B cell (primary cell): ENCODE data around the gene HSD17B4. TPM values are rescaled to one million over a fixed set of nuclear protein-coding genes. Genes with fewer than 3 reads are reported as not detected.
"Not testable (repeated sequence)": the region's sequence is repeated elsewhere in the genome, so short reads cannot be mapped to it uniquely, and the experiment has no call there.

ENCODE experiments used
- ATAC-seq: fragments of 200-7000 bp; cut with Tn5 transposase; one replicate; pipeline ENCODE4 v1.10.0; 2021; ENCODE audit warnings: low read depth, mild to moderate bottlenecking, moderate number of reproducible peaks, moderate library complexity
- CTCF ChIA-PET: fragments of 350-600 bp; sonication (Branson Sonifier 250); formaldehyde crosslinking; loops from one replicate; lab custom pipeline; 2021; ENCODE audit warnings: antibody characterized with exemption, inconsistent platforms; lab: Charles Lee
- POLR2A ChIA-PET: fragments of 350-600 bp; sonication (Branson Sonifier 250); formaldehyde crosslinking; loops from one replicate; lab custom pipeline; 2021; ENCODE audit warnings: antibody characterized with exemption; lab: Charles Lee
- DNase-seq: peaks from one replicate; pipeline ENCODE4 v3.0.0; 2013
- H2AFZ ChIP-seq: 2 replicates; pipeline ENCODE4 v1.6.1; 2012; ENCODE audit warnings: mild to moderate bottlenecking, low read depth, low read length; ENCODE audit not compliant: insufficient read depth, poor library complexity, severe bottlenecking
- H3K27ac ChIP-seq, 2 donors: 1 replicate in 1 of 2; 2 replicates in 1 of 2; pipeline ENCODE4 v1.5.1; 2012 to 2013; ENCODE audit warnings: low read length in 2 of 2, mild to moderate bottlenecking in 2 of 2, moderate library complexity in 1 of 2
- H3K27me3 ChIP-seq, 4 experiments: fragments of 200-600 bp in 1 of 4; sonication (generic) in 1 of 4; replicated peaks in 1 of 4; 1 replicate in 2 of 4; 2 replicates in 2 of 4; pipeline versions ENCODE4 v1.6.1 to v1.7.0; 2013 to 2016; ENCODE audit warnings: low read length in 3 of 4, mild to moderate bottlenecking in 2 of 4, mixed read lengths in 1 of 4, moderate library complexity in 1 of 4; ENCODE audit not compliant: insufficient read depth in 4 of 4, control insufficient read depth in 3 of 4; ENCODE audit errors: control extremely low read depth in 1 of 4
- H3K36me3 ChIP-seq, 2 experiments: replicated peaks in 1 of 2; 1 replicate in 1 of 2; 2 replicates in 1 of 2; pipeline versions ENCODE4 v1.6.1 to v1.7.1; 2013; ENCODE audit warnings: low read length in 1 of 2; ENCODE audit not compliant: insufficient read depth in 2 of 2, control insufficient read depth in 1 of 2; ENCODE audit errors: control extremely low read depth in 1 of 2, extremely low read depth in 1 of 2
- H3K4me1 ChIP-seq, 2 donors: fragments of 200-600 bp in 1 of 2; sonication (generic) in 1 of 2; 1 replicate in 1 of 2; 2 replicates in 1 of 2; pipeline versions ENCODE4 v1.5.1 to v1.6.1; 2013 to 2017; ENCODE audit warnings: low read length in 2 of 2; ENCODE audit not compliant: control insufficient read depth in 2 of 2, insufficient read depth in 2 of 2
- H3K4me2 ChIP-seq: replicated peaks from 2 replicates; pipeline ENCODE3; 2012; ENCODE audit warnings: mild to moderate bottlenecking, low read depth, low read length; ENCODE audit not compliant: poor library complexity, severe bottlenecking
- H3K4me3 ChIP-seq, 5 experiments: fragments of 200-600 bp in 1 of 5; sonication (generic) in 1 of 5; 1 replicate in 3 of 5; 2 replicates in 2 of 5; pipeline versions ENCODE4 v1.5.1 to v1.7.0; 2011 to 2016; ENCODE audit warnings: low read length in 4 of 5, mild to moderate bottlenecking in 4 of 5, low read depth in 2 of 5, control low read depth in 1 of 5, moderate library complexity in 1 of 5; ENCODE audit not compliant: insufficient read depth in 1 of 5; ENCODE audit errors: control extremely low read depth in 1 of 5, extremely low read depth in 1 of 5
- H3K79me2 ChIP-seq: fragments of 200-600 bp; sonication (generic); one replicate; pipeline ENCODE4 v1.6.0; 2016; ENCODE audit warnings: low read length; ENCODE audit not compliant: control insufficient read depth, insufficient read depth
- H3K9ac ChIP-seq: fragments of 200-600 bp; sonication (generic); 2 replicates; pipeline ENCODE4 v1.6.1; 2017; ENCODE audit warnings: mild to moderate bottlenecking, low read length, moderate library complexity
- H3K9me3 ChIP-seq, 3 donors: one replicate each; pipeline versions ENCODE4 v1.6.1 to v1.7.1; 2013; ENCODE audit warnings: low read length in 2 of 3; ENCODE audit not compliant: control insufficient read depth in 2 of 3, insufficient read depth in 1 of 3; ENCODE audit errors: control extremely low read depth in 1 of 3
- H4K20me1 ChIP-seq: 2 replicates; pipeline ENCODE4 v1.6.0; 2012; ENCODE audit warnings: mild to moderate bottlenecking, low read length; ENCODE audit not compliant: insufficient read depth, control insufficient read depth, poor library complexity, severe bottlenecking
- H3K27ac Mint-ChIP-seq: one replicate; pipeline ENCODE4 v1.8.0; 2021; ENCODE audit warnings: mixed read lengths
- H3K27me3 Mint-ChIP-seq: one replicate; pipeline ENCODE4 v1.8.0; 2021; ENCODE audit warnings: mixed read lengths
- H3K4me1 Mint-ChIP-seq: one replicate; pipeline ENCODE4 v1.8.0; 2021; ENCODE audit warnings: mixed read lengths
- H3K4me3 Mint-ChIP-seq: one replicate; pipeline ENCODE4 v1.8.0; 2021; ENCODE audit warnings: mixed read lengths
- H3K9me3 Mint-ChIP-seq: one replicate; pipeline ENCODE4 v1.8.0; 2022; ENCODE audit warnings: mixed read lengths; ENCODE audit not compliant: insufficient read depth
- EZH2 ChIP-seq: IDR thresholded peaks from 2 replicates; pipeline ENCODE4 v1.6.1; 2012; ENCODE audit warnings: borderline replicate concordance, low read depth, mild to moderate bottlenecking, moderate library complexity, low read length; ENCODE audit not compliant: insufficient read depth, poor library complexity, severe bottlenecking
- WGBS: methylation state at CpG from one replicate; pipeline ENCODE4 v1.1.5; 2013; ENCODE audit warnings: missing lambda C conversion rate; ENCODE audit not compliant: insufficient coverage; 5-methylcytosine and 5-hydroxymethylcytosine counted together
- intact Hi-C: fragments of 100-400 bp; cut with micrococcal nuclease; formaldehyde crosslinking; loops from one replicate; pipeline ENCODE4 v1.10.0; 2022
- polyA plus RNA-seq: library from polyadenylated mRNA; depleted of rRNA; stranded (reverse); fragments of >200 nt; gene quantifications from 2 replicates; pipeline ENCODE4 v1.2.3, GENCODE V29; 2012
- total RNA-seq, 2 donors: library from RNA; stranded (reverse); fragments of 120-200 nt in 1 of 2; gene quantifications; 1 replicate in 1 of 2; 2 replicates in 1 of 2; pipeline versions ENCODE4 v1.2.3 to v1.2.4, GENCODE V29; 2013 to 2022
- TF ChIP-seq, protein P1 (sequence below): fragments of 200-600 bp; IDR thresholded peaks from one replicate; pipeline ENCODE4 v1.8.0; 2022; ENCODE audit warnings: antibody characterized with exemption, mild to moderate bottlenecking

HSD17B4 gene
- total and polyA plus RNA-seq, 2 donors (not counting 1 experiment from before 2014, with no cell fraction given): 114 to 125 TPM

- Histone ChIP-seq H3K9ac (no peak overlapping the region), H4K20me1 (no peaks in the 10 kb centered on the region), H3K4me2 (no peak overlapping the region), H3K4me1 (no peaks in the 10 kb centered on the region), H3K36me3 (peaks cover 9 to 66% of the 10 kb centered on the region in 2 experiments), H3K79me2 (no peaks in the 10 kb centered on the region), H3K27ac (no peak overlapping the region), H3K4me3 (no peak overlapping the region), H3K27me3 (no peaks in the 10 kb centered on the region), H2AFZ (no peak overlapping the region), H3K9me3 (peaks cover 0 to 9% (median 5%) of the 10 kb centered on the region in 3 donors)
- H3K4me1 Mint-ChIP-seq: no peaks in the 10 kb centered on the region
- ChIA-PET CTCF (no interaction called here), POLR2A (no interaction called here)
- no peaks in the 10 kb centered on the region for H3K27me3 Mint-ChIP-seq
- WGBS: no CpG with 5 or more reads among the region's 2 CpGs
- H3K27ac Mint-ChIP-seq: no peak overlapping the region
- peaks cover 2% of the 10 kb centered on the region for H3K9me3 Mint-ChIP-seq
- intact Hi-C loops: no loop called here
- TF ChIP-seq, protein P1, sequence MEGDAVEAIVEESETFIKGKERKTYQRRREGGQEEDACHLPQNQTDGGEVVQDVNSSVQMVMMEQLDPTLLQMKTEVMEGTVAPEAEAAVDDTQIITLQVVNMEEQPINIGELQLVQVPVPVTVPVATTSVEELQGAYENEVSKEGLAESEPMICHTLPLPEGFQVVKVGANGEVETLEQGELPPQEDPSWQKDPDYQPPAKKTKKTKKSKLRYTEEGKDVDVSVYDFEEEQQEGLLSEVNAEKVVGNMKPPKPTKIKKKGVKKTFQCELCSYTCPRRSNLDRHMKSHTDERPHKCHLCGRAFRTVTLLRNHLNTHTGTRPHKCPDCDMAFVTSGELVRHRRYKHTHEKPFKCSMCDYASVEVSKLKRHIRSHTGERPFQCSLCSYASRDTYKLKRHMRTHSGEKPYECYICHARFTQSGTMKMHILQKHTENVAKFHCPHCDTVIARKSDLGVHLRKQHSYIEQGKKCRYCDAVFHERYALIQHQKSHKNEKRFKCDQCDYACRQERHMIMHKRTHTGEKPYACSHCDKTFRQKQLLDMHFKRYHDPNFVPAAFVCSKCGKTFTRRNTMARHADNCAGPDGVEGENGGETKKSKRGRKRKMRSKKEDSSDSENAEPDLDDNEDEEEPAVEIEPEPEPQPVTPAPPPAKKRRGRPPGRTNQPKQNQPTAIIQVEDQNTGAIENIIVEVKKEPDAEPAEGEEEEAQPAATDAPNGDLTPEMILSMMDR: no peak
- TF ChIP-seq EZH2: no peak
- DNase-seq (no peak), ATAC-seq (no peak)
- no peak overlapping the region for H3K4me3 Mint-ChIP-seq
Measured at GRCh38 chr5:119501671-119502179, 49.4 kb downstream of the HSD17B4 start.

DNA sequence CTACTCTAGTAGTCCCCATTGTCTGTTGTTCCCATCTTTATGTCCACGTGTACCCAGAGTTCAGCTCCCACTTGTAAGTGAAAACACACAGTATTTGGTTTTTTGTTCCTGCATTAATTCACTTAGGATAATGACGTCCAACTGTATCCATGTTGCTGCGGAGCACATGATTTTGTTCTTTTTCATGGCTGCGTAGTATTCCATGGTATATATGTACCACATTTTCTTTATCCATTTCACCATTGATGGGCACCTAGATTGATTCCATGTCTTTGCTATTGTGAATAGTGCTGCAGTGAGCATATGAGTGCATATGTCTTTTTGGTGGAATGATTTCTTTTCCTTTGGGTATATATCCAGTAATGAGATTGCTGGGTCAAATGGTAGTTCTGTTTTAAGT is 51.6 kb downstream of the HSD17B4 start:
- CTCF ChIA-PET, intact Hi-C loops, H3K9me3 Mint-ChIP-seq, H3K79me2 ChIP-seq, H2AFZ ChIP-seq, H3K27me3 ChIP-seq, H3K4me3 Mint-ChIP-seq, H3K4me1 Mint-ChIP-seq, H3K27ac ChIP-seq, H4K20me1 ChIP-seq, DNase-seq, H3K9me3 ChIP-seq, H3K9ac ChIP-seq, H3K4me3 ChIP-seq, H3K4me2 ChIP-seq, H3K27ac Mint-ChIP-seq, ATAC-seq, POLR2A ChIA-PET, H3K27me3 Mint-ChIP-seq, H3K4me1 ChIP-seq: not testable (repeated sequence)
- WGBS: 100% methylated on average over 2 of the region's 4 CpGs
- H3K36me3 ChIP-seq: peaks cover 5 to 66% of the 10 kb centered on the region in 2 experiments
